ENCODE data around the gene MYO3B. TPM values are rescaled to one million over a fixed set of nuclear protein-coding genes. Genes with fewer than 3 reads are reported as not detected.

MYO3B gene
- total and polyA plus RNA-seq, 2 of the 8 experiments (the other 6 are each of a cell fraction or from before 2014, with no cell fraction given) = 0.17 to 0.19 TPM

GRCh38 chr2:170354388-170354787 is 176.4 kb downstream of the MYO3B start (continued):
- TF ChIP-seq CHD2 (IDR thresholded peaks at IDR 0.05; ENCODE audit: low read length) (no peak), EP300 (IDR thresholded peaks at IDR 0.05; ENCODE audit: borderline replicate concordance in 1 of 2, low read depth in 2 of 2, low read length in 2 of 2) (no peak)
